Measurements from ENCODE around the gene B2M. TPM values are rescaled to one million over a fixed set of nuclear protein-coding genes. Genes with fewer than 3 reads are reported as not detected.
A peak's percentile ranks its signal among the peaks of the same experiment; 100 is the strongest.
"Not testable (repeated sequence)": the region's sequence is repeated elsewhere in the genome, so short reads cannot be mapped to it uniquely, and the experiment has no call there.

B2M gene
- total and polyA plus RNA-seq, 2 donors (not counting 1 experiment from before 2014, with no cell fraction given): 3,981 to 17,989 TPM

DNA sequence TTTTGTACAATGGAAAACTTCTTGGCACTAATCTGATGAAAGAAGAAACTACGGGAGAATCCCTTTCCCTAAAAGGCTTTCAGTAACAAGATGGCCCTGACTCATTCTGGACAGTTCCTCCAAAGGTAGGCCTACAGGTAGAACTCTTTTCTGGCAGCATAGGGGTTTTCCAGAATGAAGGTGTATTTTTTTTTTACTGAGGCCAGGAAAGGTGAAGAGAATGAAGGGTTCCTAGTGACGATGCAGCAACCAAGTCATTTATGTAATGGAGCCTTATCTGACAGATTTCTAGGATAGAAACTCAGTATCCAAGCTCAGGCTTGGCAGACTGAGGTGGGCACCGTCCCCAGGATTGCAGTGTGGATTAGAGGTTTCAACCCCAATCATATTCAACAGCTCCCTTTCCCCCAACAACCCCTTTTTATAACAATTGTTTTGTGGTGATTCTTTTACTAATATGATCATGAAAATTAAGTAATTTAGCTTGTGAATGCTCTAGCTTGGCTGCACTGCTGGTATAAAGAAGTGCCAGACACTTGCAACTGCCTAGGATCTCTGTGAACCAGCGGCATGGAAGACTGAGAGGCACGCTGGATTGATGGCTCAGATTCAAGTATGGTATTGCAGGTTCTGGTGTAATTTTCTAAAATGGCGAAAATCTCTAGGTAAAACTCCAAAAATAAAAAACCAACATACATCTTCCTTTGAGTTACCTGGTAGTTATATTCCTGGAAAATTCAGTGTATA lies 16.3 kb downstream of the B2M start:
- H3K9ac ChIP-seq (ENCODE audit: low read length): peak overlapping the region; percentile 67
- peaks cover 85% of the 10 kb centered on the region for H3K79me2 ChIP-seq (ENCODE audit: control insufficient read depth, insufficient read depth, low read length)
- Mint-ChIP-seq H3K4me3 (peak overlapping the region; percentile 89), H3K4me1 (peaks cover 78% of the 10 kb centered on the region), H3K27ac (peak overlapping the region; percentile 99), H3K27me3 (no peaks in the 10 kb centered on the region), H3K9me3 (ENCODE audit: insufficient read depth) (no peaks in the 10 kb centered on the region)
- TF ChIP-seq EZH2 (IDR thresholded peaks at IDR 0.05; ENCODE audit: borderline replicate concordance, insufficient read depth, low read depth, low read length, poor library complexity, severe bottlenecking): no peak
- TF ChIP-seq, protein P1, sequence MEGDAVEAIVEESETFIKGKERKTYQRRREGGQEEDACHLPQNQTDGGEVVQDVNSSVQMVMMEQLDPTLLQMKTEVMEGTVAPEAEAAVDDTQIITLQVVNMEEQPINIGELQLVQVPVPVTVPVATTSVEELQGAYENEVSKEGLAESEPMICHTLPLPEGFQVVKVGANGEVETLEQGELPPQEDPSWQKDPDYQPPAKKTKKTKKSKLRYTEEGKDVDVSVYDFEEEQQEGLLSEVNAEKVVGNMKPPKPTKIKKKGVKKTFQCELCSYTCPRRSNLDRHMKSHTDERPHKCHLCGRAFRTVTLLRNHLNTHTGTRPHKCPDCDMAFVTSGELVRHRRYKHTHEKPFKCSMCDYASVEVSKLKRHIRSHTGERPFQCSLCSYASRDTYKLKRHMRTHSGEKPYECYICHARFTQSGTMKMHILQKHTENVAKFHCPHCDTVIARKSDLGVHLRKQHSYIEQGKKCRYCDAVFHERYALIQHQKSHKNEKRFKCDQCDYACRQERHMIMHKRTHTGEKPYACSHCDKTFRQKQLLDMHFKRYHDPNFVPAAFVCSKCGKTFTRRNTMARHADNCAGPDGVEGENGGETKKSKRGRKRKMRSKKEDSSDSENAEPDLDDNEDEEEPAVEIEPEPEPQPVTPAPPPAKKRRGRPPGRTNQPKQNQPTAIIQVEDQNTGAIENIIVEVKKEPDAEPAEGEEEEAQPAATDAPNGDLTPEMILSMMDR (IDR thresholded peaks at IDR 0.05): no peak
- intact Hi-C loops (cut with micrococcal nuclease): loop anchor here (2.0 to 5.0 kb wide), 4 partner anchors 191 to 470 kb away; partner anchors contain the start of genes CTDSPL2, EIF3J and GOLM2
- ChIA-PET POLR2A (interaction anchor here (0.6 to 34.6 kb wide), 5 partner anchors 9 to 102 kb away, joined by 4 to 819 read pairs (median 57); partner anchors contain the start of genes B2M, PATL2, SPG11 and TRIM69), CTCF (interaction anchor here (1.0 to 18.0 kb wide), 4 partner anchors 9 to 64 kb away, joined by 3 to 529 read pairs (median 88); partner anchors contain the start of genes B2M, PATL2, SPG11 and TRIM69)
- 100% methylated on average over 1 of the region's 6 CpGs for WGBS (ENCODE audit: insufficient coverage)
- H3K4me2 ChIP-seq (replicated peaks; ENCODE audit: low read depth, low read length, poor library complexity, severe bottlenecking): peak overlapping the region; percentile 78
- H3K4me1 ChIP-seq (ENCODE audit: control insufficient read depth in 2 of 2, insufficient read depth in 2 of 2, low read length in 2 of 2): peaks cover 68 to 81% of the 10 kb centered on the region in 2 donors
- H4K20me1 ChIP-seq (ENCODE audit: control insufficient read depth, insufficient read depth, low read length, poor library complexity, severe bottlenecking): no peaks in the 10 kb centered on the region
- H2AFZ ChIP-seq (ENCODE audit: insufficient read depth, low read depth, low read length, poor library complexity, severe bottlenecking): no peak overlapping the region
- H3K27me3 ChIP-seq (replicated peaks in 1 of 4; ENCODE audit: control extremely low read depth in 1 of 4, control insufficient read depth in 3 of 4, insufficient read depth in 4 of 4, low read length in 3 of 4): no peaks in the 10 kb centered on the region
- ATAC-seq (ENCODE audit: low read depth) (no peak), DNase-seq (peak; percentile 55)
- peak overlapping the region; percentile 94 to 95 for H3K27ac ChIP-seq (ENCODE audit: low read length in 2 of 2)
- peaks cover 0 to 7% of the 10 kb centered on the region in 2 experiments for H3K36me3 ChIP-seq (replicated peaks in 1 of 2; ENCODE audit: control extremely low read depth in 1 of 2, control insufficient read depth in 1 of 2, extremely low read depth in 1 of 2, insufficient read depth in 2 of 2, low read length in 1 of 2)
- H3K9me3 ChIP-seq (ENCODE audit: control extremely low read depth in 1 of 3, control insufficient read depth in 2 of 3, insufficient read depth in 1 of 3, low read length in 2 of 3): no peaks in the 10 kb centered on the region
- H3K4me3 ChIP-seq (ENCODE audit: control extremely low read depth in 1 of 5, extremely low read depth in 1 of 5, insufficient read depth in 1 of 5, low read depth in 2 of 5, low read length in 4 of 5): peak overlapping the region in 1 of 5 experiments; percentile 61

- Mint-ChIP-seq H3K4me3 (peak overlapping the region; percentile 99), H3K27ac (peak overlapping the region; percentile 99), H3K4me1 (peaks cover 76% of the 10 kb centered on the region)
- CTCF ChIA-PET: interaction anchor here (1.3 to 18.0 kb wide), 6 partner anchors 9 to 144 kb away, joined by 3 to 529 read pairs (median 38); partner anchors contain the start of genes B2M, PATL2, SPG11 and TRIM69
- peaks cover 66 to 76% of the 10 kb centered on the region in 2 donors for H3K4me1 ChIP-seq (ENCODE audit: control insufficient read depth in 2 of 2, insufficient read depth in 2 of 2, low read length in 2 of 2)
- not testable (repeated sequence) for H3K9me3 Mint-ChIP-seq (ENCODE audit: insufficient read depth); H3K9me3 ChIP-seq (ENCODE audit: control extremely low read depth in 1 of 3, control insufficient read depth in 2 of 3, insufficient read depth in 1 of 3, low read length in 2 of 3); H3K27me3 Mint-ChIP-seq; H3K27me3 ChIP-seq (replicated peaks in 1 of 4; ENCODE audit: control extremely low read depth in 1 of 4, control insufficient read depth in 3 of 4, insufficient read depth in 4 of 4, low read length in 3 of 4); ATAC-seq (ENCODE audit: low read depth); H3K36me3 ChIP-seq (replicated peaks in 1 of 2; ENCODE audit: control extremely low read depth in 1 of 2, control insufficient read depth in 1 of 2, extremely low read depth in 1 of 2, insufficient read depth in 2 of 2, low read length in 1 of 2); H4K20me1 ChIP-seq (ENCODE audit: control insufficient read depth, insufficient read depth, low read length, poor library complexity, severe bottlenecking); DNase-seq
- intact Hi-C loops (cut with micrococcal nuclease): loop anchor here (2.0 to 5.0 kb wide), 4 partner anchors 191 to 469 kb away; partner anchors contain the start of genes CTDSPL2, EIF3J and GOLM2
- POLR2A ChIA-PET: interaction anchor here (0.6 to 34.6 kb wide), 7 partner anchors 9 to 136 kb away, joined by 3 to 819 read pairs (median 12); partner anchors contain the start of genes B2M, PATL2, SPG11 and TRIM69
- H3K79me2 ChIP-seq (ENCODE audit: control insufficient read depth, insufficient read depth, low read length): peaks cover 87% of the 10 kb centered on the region
- 86% methylated on average over 2 of the region's 5 CpGs for WGBS (ENCODE audit: insufficient coverage)
- peak overlapping the region in 4 of 5 experiments; percentile 29 to 90 (median 52) for H3K4me3 ChIP-seq (ENCODE audit: control extremely low read depth in 1 of 5, extremely low read depth in 1 of 5, insufficient read depth in 1 of 5, low read depth in 2 of 5, low read length in 4 of 5)
- peak overlapping the region; percentile 37 for H2AFZ ChIP-seq (ENCODE audit: insufficient read depth, low read depth, low read length, poor library complexity, severe bottlenecking)
- peak overlapping the region; percentile 78 for H3K4me2 ChIP-seq (replicated peaks; ENCODE audit: low read depth, low read length, poor library complexity, severe bottlenecking)
- peak overlapping the region; percentile 94 to 95 for H3K27ac ChIP-seq (ENCODE audit: low read length in 2 of 2)
- H3K9ac ChIP-seq (ENCODE audit: low read length): peak overlapping the region; percentile 57
These were observed 16.9 kb downstream of the B2M start for GRCh38 chr15:44728232-44728575.
